Ascending aorta (tissue), 2 donors: ENCODE data around the gene SLC6A6. TPM values are rescaled to one million over a fixed set of nuclear protein-coding genes. Genes with fewer than 3 reads are reported as not detected.
A peak's percentile ranks its signal among the peaks of the same experiment; 100 is the strongest.

Experiments
- DNase-seq, 2 donors: peaks; one replicate each; pipeline ENCODE4 v3.0.0-alpha.2; 2019; ENCODE audit warnings: low spot score in 2 of 2
- H3K27ac ChIP-seq, 2 donors: fragments of 200-600 bp; sonication (generic); one replicate each; pipeline ENCODE4 v1.5.1; 2016 to 2017; ENCODE audit warnings: mild to moderate bottlenecking in 1 of 2
- H3K27me3 ChIP-seq: fragments of 200-600 bp; sonication (generic); one replicate; pipeline ENCODE4 v1.5.1; 2017
- H3K36me3 ChIP-seq, 2 donors: fragments of 200-600 bp; sonication (generic); one replicate each; pipeline ENCODE4 v1.5.1; 2016
- H3K4me1 ChIP-seq, 2 donors: fragments of 200-600 bp; sonication (generic); one replicate each; pipeline ENCODE4 v1.5.1; 2016 to 2017; ENCODE audit warnings: mild to moderate bottlenecking in 1 of 2
- H3K4me3 ChIP-seq, 2 donors: fragments of 200-600 bp; sonication (generic); one replicate each; pipeline ENCODE4 v1.5.1; 2016 to 2017; ENCODE audit warnings: mild to moderate bottlenecking in 1 of 2
- H3K9me3 ChIP-seq, 2 donors: fragments of 200-600 bp; sonication (generic); one replicate each; pipeline ENCODE4 v1.5.1; 2016
- CTCF ChIP-seq, 3 experiments: fragments of 200-600 bp in 2 of 3; fragments of 450-650 bp in 1 of 3; sonication (generic) in 2 of 3; IDR thresholded peaks; one replicate each; pipeline ENCODE4 v1.5.1; 2016 to 2019; ENCODE audit warnings: antibody characterized with exemption in 3 of 3, mild to moderate bottlenecking in 1 of 3, moderate library complexity in 1 of 3
- intact Hi-C: fragments of 100-400 bp; cut with DNase I; formaldehyde crosslinking; loops from one replicate; pipeline ENCODE4 v1.15.1; 2023
- total RNA-seq: library from RNA; depleted of rRNA; stranded (reverse); fragments of >200 nt; gene quantifications from one replicate; pipeline ENCODE4 v1.1.0, GENCODE V29; 2016

Gene SLC6A6
- total RNA-seq, 1 donor from 2014 or later, result 78.1 TPM

- Histone ChIP-seq H3K27me3 (no peaks in the 10 kb centered on the region), H3K27ac (no peak overlapping the region), H3K4me1 (no peaks in the 10 kb centered on the region), H3K36me3 (peaks cover 0 to 4% of the 10 kb centered on the region in 2 donors), H3K9me3 (no peaks in the 10 kb centered on the region), H3K4me3 (no peak overlapping the region)
- DNase-seq, result no peak
- intact Hi-C loops, result no loop called here
- TF ChIP-seq CTCF (IDR thresholded peaks at IDR 0.05), result no peak
Observed at GRCh38 chr3:14423963-14424362, 21.6 kb downstream of the SLC6A6 start.

GRCh38 chr3:14424711-14425580, 22.5 kb downstream of the SLC6A6 start:
- Histone ChIP-seq H3K9me3 (no peaks in the 10 kb centered on the region), H3K4me1 (no peaks in the 10 kb centered on the region), H3K27ac (no peak overlapping the region), H3K4me3 (no peak overlapping the region), H3K27me3 (no peaks in the 10 kb centered on the region), H3K36me3 (no peaks in the 10 kb centered on the region)
- no peak for TF ChIP-seq CTCF (IDR thresholded peaks at IDR 0.05)
- intact Hi-C loops, result no loop called here
- no peak for DNase-seq

GRCh38 chr3:14425581-14426304, 23.3 kb downstream of the SLC6A6 start:
- DNase-seq, result no peak
- no peaks in the 10 kb centered on the region for H3K27me3 ChIP-seq
- intact Hi-C loops, result no loop called here
- no peak for TF ChIP-seq CTCF (IDR thresholded peaks at IDR 0.05)
- H3K4me3 ChIP-seq, result no peak overlapping the region
- no peaks in the 10 kb centered on the region for H3K36me3 ChIP-seq
- no peaks in the 10 kb centered on the region for H3K9me3 ChIP-seq
- H3K4me1 ChIP-seq, result peaks cover 0 to under 1% of the 10 kb centered on the region in 2 donors
- no peak overlapping the region for H3K27ac ChIP-seq

- H3K4me3 ChIP-seq, result no peak overlapping the region
- H3K27ac ChIP-seq, result no peak overlapping the region
- no peak for TF ChIP-seq CTCF (IDR thresholded peaks at IDR 0.05)
- H3K36me3 ChIP-seq, result no peaks in the 10 kb centered on the region
- peaks cover 2 to 6% of the 10 kb centered on the region in 2 donors for H3K4me1 ChIP-seq
- intact Hi-C loops, result no loop called here
- no peaks in the 10 kb centered on the region for H3K9me3 ChIP-seq
- no peaks in the 10 kb centered on the region for H3K27me3 ChIP-seq
- no peak for DNase-seq
Observed at GRCh38 chr3:14426305-14426620, 23.9 kb downstream of the SLC6A6 start.

GRCh38 chr3:14428087-14429033, 26.0 kb downstream of the SLC6A6 start:
- peak overlapping the region in 1 of 2 donors; percentile 26 for H3K27ac ChIP-seq
- DNase-seq, result no peak
- H3K27me3 ChIP-seq, result no peaks in the 10 kb centered on the region
- no peak for TF ChIP-seq CTCF (IDR thresholded peaks at IDR 0.05)
- no peaks in the 10 kb centered on the region for H3K36me3 ChIP-seq
- intact Hi-C loops, result no loop called here
- no peaks in the 10 kb centered on the region for H3K9me3 ChIP-seq
- peaks cover 9 to 15% of the 10 kb centered on the region in 2 donors for H3K4me1 ChIP-seq
- H3K4me3 ChIP-seq, result no peak overlapping the region
